ENCODE measurements around the gene REPIN1. TPM values are rescaled to one million over a fixed set of nuclear protein-coding genes. Genes with fewer than 3 reads are reported as not detected.

Gene REPIN1
- total RNA-seq, 1 donor from 2014 or later = 144 TPM

- Histone ChIP-seq H3K36me3 (ENCODE audit: control insufficient read depth, insufficient read depth, low read length) (peaks cover 2% of the 10 kb centered on the region), H3K27me3 (ENCODE audit: control insufficient read depth, insufficient read depth, low read length) (no peaks in the 10 kb centered on the region), H3K4me3 (ENCODE audit: low read depth, low read length) (peak overlapping the region; percentile 91)
- TF ChIP-seq CTCF (IDR thresholded peaks at IDR 0.05; ENCODE audit: insufficient read depth, low read length, poor library complexity, severe bottlenecking) = no peak
- no peak for DNase-seq (ENCODE audit: low read depth)
Observed at GRCh38 chr7:150368884-150369747, 494 bp downstream of the REPIN1 start.

GRCh38 chr7:150369748-150370501 lies 1.3 kb downstream of the REPIN1 start:
- H3K27me3 ChIP-seq (ENCODE audit: control insufficient read depth, insufficient read depth, low read length) = no peaks in the 10 kb centered on the region
- TF ChIP-seq CTCF (IDR thresholded peaks at IDR 0.05; ENCODE audit: insufficient read depth, low read length, poor library complexity, severe bottlenecking) = no peak
- H3K4me3 ChIP-seq (ENCODE audit: low read depth, low read length) = peak overlapping the region; percentile 91
- DNase-seq (ENCODE audit: low read depth) = no peak
- H3K36me3 ChIP-seq (ENCODE audit: control insufficient read depth, insufficient read depth, low read length) = peaks cover 2% of the 10 kb centered on the region

GRCh38 chr7:150370612-150371071 lies 2.0 kb downstream of the REPIN1 start:
- no peak overlapping the region for H3K4me3 ChIP-seq (ENCODE audit: low read depth, low read length)

GRCh38 chr7:150371131-150371995 lies 2.7 kb downstream of the REPIN1 start:
- TF ChIP-seq CTCF (IDR thresholded peaks at IDR 0.05; ENCODE audit: insufficient read depth, low read length, poor library complexity, severe bottlenecking) = no peak
- peaks cover 2% of the 10 kb centered on the region for H3K36me3 ChIP-seq (ENCODE audit: control insufficient read depth, insufficient read depth, low read length)
- no peaks in the 10 kb centered on the region for H3K27me3 ChIP-seq (ENCODE audit: control insufficient read depth, insufficient read depth, low read length)
- DNase-seq (ENCODE audit: low read depth) = no peak
- H3K4me3 ChIP-seq (ENCODE audit: low read depth, low read length) = no peak overlapping the region

More at GRCh38 chr7:150370612-150371071, 2.0 kb downstream of the REPIN1 start:
- no peak for TF ChIP-seq CTCF (IDR thresholded peaks at IDR 0.05; ENCODE audit: insufficient read depth, low read length, poor library complexity, severe bottlenecking)
- Histone ChIP-seq H3K36me3 (ENCODE audit: control insufficient read depth, insufficient read depth, low read length) (peaks cover 2% of the 10 kb centered on the region), H3K27me3 (ENCODE audit: control insufficient read depth, insufficient read depth, low read length) (no peaks in the 10 kb centered on the region)
- DNase-seq (ENCODE audit: low read depth) = no peak

- DNase-seq (ENCODE audit: low read depth) = no peak
- Histone ChIP-seq H3K27me3 (ENCODE audit: control insufficient read depth, insufficient read depth, low read length) (no peaks in the 10 kb centered on the region), H3K36me3 (ENCODE audit: control insufficient read depth, insufficient read depth, low read length) (peaks cover 2% of the 10 kb centered on the region), H3K4me3 (ENCODE audit: low read depth, low read length) (no peak overlapping the region)
- no peak for TF ChIP-seq CTCF (IDR thresholded peaks at IDR 0.05; ENCODE audit: insufficient read depth, low read length, poor library complexity, severe bottlenecking)
Observed at GRCh38 chr7:150371996-150372270, 3.3 kb downstream of the REPIN1 start.
